Tibial nerve (tissue), 4 donors: ENCODE results near the gene APOC3. TPM values are rescaled to one million over a fixed set of nuclear protein-coding genes. Genes with fewer than 3 reads are reported as not detected.

ENCODE experiments used
- DNase-seq, 2 donors: peaks; one replicate each; pipeline ENCODE4 v3.0.0-alpha.2; 2019; ENCODE audit warnings: low spot score in 2 of 2
- H3K27ac ChIP-seq, 4 donors: fragments of 200-600 bp; sonication (generic) in 3 of 4; one replicate each; pipeline ENCODE4 v1.5.1; 2017 to 2019; ENCODE audit warnings: mild to moderate bottlenecking in 1 of 4
- H3K27me3 ChIP-seq, 2 donors: fragments of 200-600 bp; sonication (generic) in 1 of 2; one replicate each; pipeline versions ENCODE4 v1.5.1 to v1.6.0; 2017 to 2019
- H3K36me3 ChIP-seq, 3 donors: fragments of 200-600 bp; sonication (generic); one replicate each; pipeline ENCODE4 v1.5.1; 2018 to 2019
- H3K4me1 ChIP-seq, 4 donors: fragments of 200-600 bp; sonication (generic) in 3 of 4; one replicate each; pipeline ENCODE4 v1.5.1; 2017 to 2019
- H3K4me3 ChIP-seq, 4 donors: fragments of 200-600 bp; sonication (generic) in 3 of 4; one replicate each; pipeline ENCODE4 v1.5.1; 2017 to 2019; ENCODE audit warnings: mild to moderate bottlenecking in 1 of 4, moderate library complexity in 1 of 4
- H3K9me3 ChIP-seq, 4 donors: fragments of 200-600 bp; sonication (generic) in 3 of 4; one replicate each; pipeline ENCODE4 v1.5.1; 2017 to 2019
- EP300 ChIP-seq, 2 donors: sonication (generic); formaldehyde crosslinking; IDR thresholded peaks; one replicate each; pipeline ENCODE4 v1.6.1; 2017; ENCODE audit warnings: antibody characterized with exemption in 2 of 2, mild to moderate bottlenecking in 1 of 2
- POLR2A ChIP-seq, 2 donors: fragments of 450-650 bp; IDR thresholded peaks; one replicate each; pipeline ENCODE4 v1.6.1; 2017; ENCODE audit warnings: antibody characterized with exemption in 2 of 2, mild to moderate bottlenecking in 2 of 2, moderate library complexity in 2 of 2
- WGBS, 2 donors: methylation state at CpG; one replicate each; pipeline ENCODE4 v1.1.5; 2018; 5-methylcytosine and 5-hydroxymethylcytosine counted together
- total RNA-seq, 4 donors: library from RNA; depleted of rRNA; stranded (reverse); fragments of >200 nt; gene quantifications; one replicate each; pipeline ENCODE4 v1.1.0, GENCODE V29; 2016
- TF ChIP-seq, protein P1 (sequence below), 5 experiments: fragments of 200-600 bp in 3 of 5; fragments of 450-650 bp in 2 of 5; sonication (generic) in 3 of 5; IDR thresholded peaks; one replicate each; pipeline ENCODE4 v1.5.1; 2016 to 2019; ENCODE audit warnings: antibody characterized with exemption in 5 of 5, mild to moderate bottlenecking in 3 of 5, moderate library complexity in 2 of 5

The APOC3 gene
- total RNA-seq, 4 donors from 2014 or later = not detected

GRCh38 chr11:116813170-116813569, 16.5 kb upstream of the APOC3 start:
- Histone ChIP-seq H3K4me1 (no peaks in the 10 kb centered on the region), H3K9me3 (no peaks in the 10 kb centered on the region), H3K27me3 (no peaks in the 10 kb centered on the region), H3K27ac (no peak overlapping the region), H3K4me3 (no peak overlapping the region), H3K36me3 (no peaks in the 10 kb centered on the region)
- TF ChIP-seq, protein P1, sequence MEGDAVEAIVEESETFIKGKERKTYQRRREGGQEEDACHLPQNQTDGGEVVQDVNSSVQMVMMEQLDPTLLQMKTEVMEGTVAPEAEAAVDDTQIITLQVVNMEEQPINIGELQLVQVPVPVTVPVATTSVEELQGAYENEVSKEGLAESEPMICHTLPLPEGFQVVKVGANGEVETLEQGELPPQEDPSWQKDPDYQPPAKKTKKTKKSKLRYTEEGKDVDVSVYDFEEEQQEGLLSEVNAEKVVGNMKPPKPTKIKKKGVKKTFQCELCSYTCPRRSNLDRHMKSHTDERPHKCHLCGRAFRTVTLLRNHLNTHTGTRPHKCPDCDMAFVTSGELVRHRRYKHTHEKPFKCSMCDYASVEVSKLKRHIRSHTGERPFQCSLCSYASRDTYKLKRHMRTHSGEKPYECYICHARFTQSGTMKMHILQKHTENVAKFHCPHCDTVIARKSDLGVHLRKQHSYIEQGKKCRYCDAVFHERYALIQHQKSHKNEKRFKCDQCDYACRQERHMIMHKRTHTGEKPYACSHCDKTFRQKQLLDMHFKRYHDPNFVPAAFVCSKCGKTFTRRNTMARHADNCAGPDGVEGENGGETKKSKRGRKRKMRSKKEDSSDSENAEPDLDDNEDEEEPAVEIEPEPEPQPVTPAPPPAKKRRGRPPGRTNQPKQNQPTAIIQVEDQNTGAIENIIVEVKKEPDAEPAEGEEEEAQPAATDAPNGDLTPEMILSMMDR (IDR thresholded peaks at IDR 0.05) = no peak
- no peak for TF ChIP-seq EP300 (IDR thresholded peaks at IDR 0.05)
- no peak for TF ChIP-seq POLR2A (IDR thresholded peaks at IDR 0.05)
- DNase-seq = no peak
- WGBS, 2 donors = 89 to 100% methylated on average over 1 of the region's 1 CpG

DNA sequence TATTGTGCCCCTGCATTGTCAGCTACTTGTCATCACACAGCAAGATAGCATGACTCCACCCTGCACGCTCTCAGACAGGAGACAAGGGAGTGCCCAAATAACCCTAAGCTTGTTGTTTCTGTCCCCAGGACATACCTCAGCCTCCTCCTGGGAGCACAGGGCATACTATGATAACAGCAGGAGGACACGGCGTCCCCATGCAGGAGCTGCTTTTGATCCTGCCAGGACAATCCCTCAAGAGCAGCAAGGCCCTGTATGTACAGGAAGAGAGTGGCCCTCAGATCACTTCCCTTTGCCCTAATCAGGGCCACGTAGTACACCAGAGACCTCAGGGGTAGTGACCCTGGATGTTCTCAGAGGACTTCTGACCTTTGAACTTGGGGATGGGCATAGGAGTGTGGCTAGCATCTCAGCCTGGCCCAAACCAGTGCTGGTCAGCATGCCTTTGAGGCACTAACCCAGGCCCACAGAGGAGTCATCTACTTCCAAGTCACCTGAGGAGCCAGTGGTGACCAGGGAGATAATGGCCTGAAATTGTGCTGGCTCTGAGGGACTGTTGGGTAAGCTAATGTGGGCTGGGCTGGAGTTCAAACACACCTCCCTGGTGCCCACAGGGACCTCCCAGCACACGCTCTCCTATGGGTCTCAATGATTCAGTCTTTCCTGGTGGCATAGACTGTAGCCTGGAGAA, 15.8 kb upstream of the APOC3 start:
- no peak overlapping the region for H3K4me3 ChIP-seq
- no peak overlapping the region for H3K27ac ChIP-seq
- DNase-seq = no peak
- H3K4me1 ChIP-seq = no peaks in the 10 kb centered on the region
- 62 to 69% methylated on average over 5 of the region's 5 CpGs for WGBS, 2 donors
- no peaks in the 10 kb centered on the region for H3K36me3 ChIP-seq
- H3K27me3 ChIP-seq = no peaks in the 10 kb centered on the region
- no peaks in the 10 kb centered on the region for H3K9me3 ChIP-seq
- TF ChIP-seq, protein P1 (IDR thresholded peaks at IDR 0.05) = no peak
- no peak for TF ChIP-seq EP300 (IDR thresholded peaks at IDR 0.05)
- no peak for TF ChIP-seq POLR2A (IDR thresholded peaks at IDR 0.05)

GRCh38 chr11:116814502-116814901, 15.2 kb upstream of the APOC3 start:
- Histone ChIP-seq H3K4me1 (no peaks in the 10 kb centered on the region), H3K27ac (no peak overlapping the region), H3K36me3 (no peaks in the 10 kb centered on the region), H3K27me3 (no peaks in the 10 kb centered on the region), H3K4me3 (no peak overlapping the region), H3K9me3 (no peaks in the 10 kb centered on the region)
- TF ChIP-seq EP300 (IDR thresholded peaks at IDR 0.05) = no peak
- TF ChIP-seq POLR2A (IDR thresholded peaks at IDR 0.05) = no peak
- TF ChIP-seq, protein P1 (IDR thresholded peaks at IDR 0.05) = no peak
- 76 to 82% methylated on average over 6 of the region's 6 CpGs for WGBS, 2 donors
- no peak for DNase-seq

DNA sequence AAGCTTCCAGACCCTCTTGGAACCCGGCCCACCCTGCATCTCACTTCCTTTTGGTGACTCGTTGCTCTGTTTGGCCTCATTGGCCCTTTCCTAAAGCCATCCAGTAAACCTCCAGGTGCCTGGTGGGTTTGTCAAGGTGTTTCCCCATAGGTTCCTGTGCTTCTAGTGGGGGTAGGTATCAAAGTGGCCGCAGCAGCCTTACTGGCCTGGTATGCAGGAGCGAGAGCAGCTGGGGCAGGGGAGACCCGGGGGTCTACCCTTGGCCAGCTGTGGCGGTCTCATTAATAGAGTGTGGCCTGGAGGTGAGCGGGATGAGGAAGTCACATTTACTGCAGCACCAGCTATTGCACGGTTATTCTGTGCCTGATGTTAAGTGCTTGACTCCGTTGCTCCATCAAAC, 10.7 kb upstream of the APOC3 start:
- Histone ChIP-seq H3K27ac (no peak overlapping the region), H3K4me1 (no peaks in the 10 kb centered on the region), H3K36me3 (no peaks in the 10 kb centered on the region), H3K9me3 (no peaks in the 10 kb centered on the region), H3K27me3 (no peaks in the 10 kb centered on the region), H3K4me3 (no peak overlapping the region)
- TF ChIP-seq, protein P1 (IDR thresholded peaks at IDR 0.05) = no peak
- TF ChIP-seq POLR2A (IDR thresholded peaks at IDR 0.05) = no peak
- TF ChIP-seq EP300 (IDR thresholded peaks at IDR 0.05) = no peak
- no peak for DNase-seq
- WGBS, 2 donors = 88% methylated on average over 9 of the region's 9 CpGs

DNA sequence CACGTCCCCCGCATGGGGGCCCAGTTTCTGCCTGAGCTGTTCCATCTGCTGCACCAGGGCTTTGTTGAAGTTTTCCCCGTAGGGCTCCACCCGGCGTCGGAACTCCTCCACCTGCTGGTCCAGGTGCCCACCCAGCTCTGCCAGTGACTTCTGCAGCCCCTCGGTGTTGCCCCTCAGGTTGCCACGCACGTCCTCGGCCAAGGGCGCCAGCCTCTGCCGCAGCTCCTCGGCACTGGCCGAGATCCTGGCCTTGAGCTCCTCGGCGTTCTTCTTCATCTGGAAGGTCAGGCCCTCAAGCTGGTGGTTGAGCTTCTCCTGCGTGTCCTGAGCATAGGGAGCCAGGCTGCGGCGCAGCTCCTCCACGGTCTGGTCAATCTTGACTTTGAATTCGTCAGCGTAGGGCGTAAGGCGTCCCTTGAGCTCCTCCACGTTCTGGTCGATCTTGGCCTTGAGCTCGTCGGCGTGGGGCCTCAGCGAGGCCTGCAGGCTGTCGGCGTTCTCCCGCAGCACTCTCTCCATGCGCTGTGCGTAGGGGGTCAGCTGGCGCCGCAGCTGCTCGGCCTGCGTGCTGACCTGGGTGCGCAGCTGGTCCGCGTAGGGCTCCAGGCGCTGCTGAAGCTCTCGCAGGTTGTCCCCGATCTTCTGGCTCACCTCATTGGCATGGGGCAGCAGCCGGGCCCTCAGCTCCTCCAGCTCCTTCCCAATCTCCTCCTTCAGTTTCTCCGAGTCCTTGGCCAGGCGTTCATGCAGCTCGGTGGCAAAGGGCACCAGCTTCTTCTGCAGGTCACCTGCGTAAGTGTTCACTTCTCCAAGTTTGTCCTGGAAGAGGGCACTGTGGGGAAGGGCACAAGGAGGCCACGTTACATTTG, 8.4 kb upstream of the APOC3 start:
- WGBS, 2 donors = 92 to 94% methylated on average over 49 to 51 of the region's 51 CpGs
- no peak overlapping the region for H3K27ac ChIP-seq
- no peaks in the 10 kb centered on the region for H3K4me1 ChIP-seq
- DNase-seq = no peak
- H3K36me3 ChIP-seq = no peaks in the 10 kb centered on the region
- no peaks in the 10 kb centered on the region for H3K9me3 ChIP-seq
- TF ChIP-seq POLR2A (IDR thresholded peaks at IDR 0.05) = no peak
- H3K27me3 ChIP-seq = no peaks in the 10 kb centered on the region
- H3K4me3 ChIP-seq = no peak overlapping the region
